A673 (cell line): Measurements from ENCODE around the gene KIF17.

Experiments used
- CTCF ChIP-seq: fragments of 300-800, 200-600 bp; sonication (generic); conservative IDR thresholded peaks from 2 replicates; pipeline ENCODE4 v1.5.1; 2017; ENCODE audit warnings: low read depth, mild to moderate bottlenecking, antibody characterized with exemption, low read length, moderate library complexity, mixed read lengths
- EZH2 ChIP-seq: fragments of 200-600 bp; sonication (generic); IDR thresholded peaks from 2 replicates; pipeline ENCODE4 v1.6.1; 2017; ENCODE audit warnings: borderline replicate concordance, low read depth, mild to moderate bottlenecking, mixed read lengths, antibody characterized with exemption, low read length; ENCODE audit not compliant: poor library complexity, severe bottlenecking

GRCh38 chr1:20615946-20616846, 101.6 kb downstream of the KIF17 start:
- TF ChIP-seq CTCF (no peak), EZH2 (no peak)
